H9 (cell line): ENCODE measurements around the gene RORB. TPM values are rescaled to one million over a fixed set of nuclear protein-coding genes. Genes with fewer than 3 reads are reported as not detected.
A peak's percentile ranks its signal among the peaks of the same experiment; 100 is the strongest.

Experiments
- DNase-seq: peaks from one replicate; pipeline ENCODE4 v3.0.0-alpha.2; 2017
- H2AFZ ChIP-seq: one replicate; pipeline ENCODE4 v1.6.1; 2013; ENCODE audit warnings: mild to moderate bottlenecking, low read length, control low read depth, moderate library complexity
- H2AK5ac ChIP-seq: 2 replicates; pipeline ENCODE4 v1.6.1; 2013; ENCODE audit warnings: low read length, control low read depth, mixed read lengths; ENCODE audit not compliant: insufficient read length
- H2BK120ac ChIP-seq: one replicate; pipeline ENCODE4 v1.6.1; 2013; ENCODE audit warnings: low read depth, mild to moderate bottlenecking, low read length, control low read depth, inconsistent platforms; ENCODE audit not compliant: poor library complexity, severe bottlenecking
- H2BK12ac ChIP-seq: 2 replicates; pipeline ENCODE4 v1.6.1; 2013; ENCODE audit warnings: low read length, control low read depth, mixed read lengths, low read depth; ENCODE audit not compliant: insufficient read length
- H2BK15ac ChIP-seq: 2 replicates; pipeline ENCODE4 v1.6.1; 2013; ENCODE audit warnings: low read depth, low read length, control low read depth
- H2BK20ac ChIP-seq: one replicate; pipeline ENCODE4 v1.6.1; 2013; ENCODE audit warnings: low read depth, mild to moderate bottlenecking, low read length, control low read depth, inconsistent platforms; ENCODE audit not compliant: poor library complexity, severe bottlenecking
- H2BK5ac ChIP-seq: 2 replicates; pipeline ENCODE4 v1.6.1; 2013; ENCODE audit warnings: low read length, control low read depth, mixed read lengths; ENCODE audit not compliant: insufficient read length
- H3K14ac ChIP-seq: 2 replicates; pipeline ENCODE4 v1.6.1; 2013; ENCODE audit warnings: low read length, control low read depth; ENCODE audit not compliant: insufficient read depth
- H3K18ac ChIP-seq: 2 replicates; pipeline ENCODE4 v1.6.1; 2013; ENCODE audit warnings: low read depth, mild to moderate bottlenecking, mixed read lengths, low read length, control low read depth; ENCODE audit not compliant: insufficient read length
- H3K23ac ChIP-seq: 2 replicates; pipeline ENCODE4 v1.6.1; 2013; ENCODE audit warnings: low read length, control low read depth, mixed read lengths, low read depth; ENCODE audit not compliant: insufficient read length
- H3K23me2 ChIP-seq: 2 replicates; pipeline ENCODE4 v1.6.1; 2013; ENCODE audit warnings: low read depth, mild to moderate bottlenecking, mixed read lengths, low read length, control low read depth; ENCODE audit not compliant: insufficient read length, poor library complexity, severe bottlenecking
- H3K27ac ChIP-seq: 2 replicates; pipeline ENCODE4 v1.5.1; 2013; ENCODE audit warnings: low read length, control low read depth, mixed read lengths, low read depth; ENCODE audit not compliant: insufficient read length
- H3K27me3 ChIP-seq: 2 replicates; pipeline ENCODE4 v1.6.1; 2013; ENCODE audit warnings: low read length, control low read depth, inconsistent platforms; ENCODE audit not compliant: insufficient read depth
- H3K4ac ChIP-seq: 2 replicates; pipeline ENCODE4 v1.6.1; 2013; ENCODE audit warnings: low read depth, mild to moderate bottlenecking, control low read depth, inconsistent platforms, low read length, moderate library complexity
- H3K4me1 ChIP-seq: 2 replicates; pipeline ENCODE4 v1.6.1; 2013; ENCODE audit warnings: low read length, control low read depth, inconsistent platforms; ENCODE audit not compliant: insufficient read depth
- H3K4me2 ChIP-seq: 2 replicates; pipeline ENCODE4 v1.6.1; 2013; ENCODE audit warnings: low read length, control low read depth, mixed read lengths; ENCODE audit not compliant: insufficient read length, insufficient read depth
- H3K56ac ChIP-seq: 2 replicates; pipeline ENCODE4 v1.6.1; 2013; ENCODE audit warnings: low read depth, mild to moderate bottlenecking, mixed read lengths, low read length, control low read depth; ENCODE audit not compliant: insufficient read length
- H3K79me1 ChIP-seq: 2 replicates; pipeline ENCODE4 v1.6.1; 2013; ENCODE audit warnings: low read depth, mild to moderate bottlenecking, moderate library complexity, low read length, control low read depth, inconsistent platforms; ENCODE audit not compliant: insufficient read depth, poor library complexity, severe bottlenecking
- H3K79me2 ChIP-seq: 2 replicates; pipeline ENCODE4 v1.6.1; 2013; ENCODE audit warnings: low read length, control low read depth, inconsistent platforms; ENCODE audit not compliant: insufficient read depth
- H3K9ac ChIP-seq: 2 replicates; pipeline ENCODE4 v1.6.1; 2013; ENCODE audit warnings: low read length, control low read depth, mixed read lengths; ENCODE audit not compliant: insufficient read length; ENCODE audit errors: extremely low read depth
- H3K9me3 ChIP-seq: one replicate; pipeline ENCODE4 v1.6.1; 2013; ENCODE audit warnings: low read depth, low read length, inconsistent platforms; ENCODE audit not compliant: control insufficient read depth
- H3T11ph ChIP-seq: one replicate; pipeline ENCODE4 v1.6.1; 2013; ENCODE audit warnings: mild to moderate bottlenecking, low read length, control low read depth, inconsistent platforms
- H4K20me1 ChIP-seq: one replicate; pipeline ENCODE4 v1.6.1; 2013; ENCODE audit not compliant: control insufficient read depth, insufficient read length, insufficient read depth
- H4K5ac ChIP-seq: 2 replicates; pipeline ENCODE4 v1.6.1; 2013; ENCODE audit warnings: low read depth, mild to moderate bottlenecking, mixed read lengths, low read length, control low read depth; ENCODE audit not compliant: insufficient read length
- H4K8ac ChIP-seq: replicated peaks from 2 replicates; pipeline ENCODE4 v1.6.1; 2013; ENCODE audit warnings: low read length, control low read depth, mixed read lengths, low read depth; ENCODE audit not compliant: insufficient read length
- H4K91ac ChIP-seq: 2 replicates; pipeline ENCODE4 v1.6.1; 2013; ENCODE audit warnings: low read depth, mild to moderate bottlenecking, moderate library complexity, mixed read lengths, low read length, control low read depth; ENCODE audit not compliant: insufficient read length
- H3K27ac Mint-ChIP-seq, 3 experiments: 2 replicates in 2 of 3; 3 replicates in 1 of 3; pipeline ENCODE4 v1.8.0; 2020 to 2021; ENCODE audit warnings: mixed read lengths in 3 of 3, mild to moderate bottlenecking in 1 of 3, moderate library complexity in 1 of 3
- H3K27me3 Mint-ChIP-seq: 2 replicates; pipeline ENCODE4 v1.8.0; 2021; ENCODE audit warnings: low read depth, mild to moderate bottlenecking, moderate library complexity, mixed read lengths
- H3K36me3 Mint-ChIP-seq, 3 experiments: 2 replicates in 2 of 3; 3 replicates in 1 of 3; pipeline ENCODE4 v1.8.0; 2020 to 2021; ENCODE audit warnings: low read depth in 3 of 3, mixed read lengths in 3 of 3; ENCODE audit not compliant: insufficient read depth in 1 of 3
- H3K4me1 Mint-ChIP-seq, 2 experiments: 2 replicates each; pipeline ENCODE4 v1.8.0; 2020; ENCODE audit warnings: mixed read lengths in 2 of 2
- H3K4me3 Mint-ChIP-seq, 2 experiments: 2 replicates in 1 of 2; 3 replicates in 1 of 2; pipeline ENCODE4 v1.8.0; 2020 to 2021; ENCODE audit warnings: mild to moderate bottlenecking in 2 of 2, mixed read lengths in 2 of 2, moderate library complexity in 1 of 2
- H3K9me3 Mint-ChIP-seq, 2 experiments: 2 replicates in 1 of 2; 3 replicates in 1 of 2; pipeline ENCODE4 v1.8.0; 2020; ENCODE audit warnings: mild to moderate bottlenecking in 2 of 2, mixed read lengths in 2 of 2, moderate library complexity in 1 of 2
- WGBS: extraction: QIAGEN DNeasy Blood & Tissue Kit; methylation state at CpG from one replicate; pipeline ENCODE4 v1.1.7; 2013; ENCODE audit warnings: missing lambda C conversion rate, low lambda C conversion rate, mixed read lengths; ENCODE audit not compliant: insufficient read length; ENCODE audit errors: extremely low coverage; 5-methylcytosine and 5-hydroxymethylcytosine counted together
- total RNA-seq: library from RNA; stranded (reverse); gene quantifications from 2 replicates; pipeline ENCODE4 v1.2.1, GENCODE V29; 2021
- TF ChIP-seq, protein P1 (sequence below): fragments of 200-600 bp; sonication (generic); conservative IDR thresholded peaks from 3 replicates; pipeline ENCODE4 v1.8.0; 2021; ENCODE audit warnings: antibody characterized with exemption, mild to moderate bottlenecking

Gene RORB
- total RNA-seq, 1 experiment from 2014 or later = 0.31 TPM

DNA sequence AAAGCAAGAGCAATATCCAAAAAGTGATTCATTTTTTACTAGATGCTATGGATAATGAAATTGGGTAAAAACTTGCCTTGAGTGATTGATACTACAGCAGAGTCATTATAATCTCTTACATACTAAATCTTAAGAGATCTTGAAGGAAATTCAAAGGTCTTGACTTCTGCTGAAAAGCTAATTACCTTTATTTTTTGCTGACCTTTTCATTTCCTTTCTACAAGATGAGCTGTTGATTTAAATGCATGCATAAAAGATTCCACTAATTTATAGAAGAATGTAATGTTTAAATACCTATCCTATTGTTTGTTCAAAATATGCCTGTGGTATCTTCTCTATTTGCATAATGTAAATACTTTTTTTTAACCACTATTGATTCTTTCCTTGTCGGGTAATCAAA, 27.2 kb downstream of the RORB start:
- no peak overlapping the region for H2BK20ac ChIP-seq
- no peak overlapping the region for H3K56ac ChIP-seq
- H3K79me1 ChIP-seq = no peaks in the 10 kb centered on the region
- H3K79me2 ChIP-seq = no peaks in the 10 kb centered on the region
- no peak overlapping the region for H3K14ac ChIP-seq
- no peak overlapping the region for H3K4ac ChIP-seq
- TF ChIP-seq, protein P1, sequence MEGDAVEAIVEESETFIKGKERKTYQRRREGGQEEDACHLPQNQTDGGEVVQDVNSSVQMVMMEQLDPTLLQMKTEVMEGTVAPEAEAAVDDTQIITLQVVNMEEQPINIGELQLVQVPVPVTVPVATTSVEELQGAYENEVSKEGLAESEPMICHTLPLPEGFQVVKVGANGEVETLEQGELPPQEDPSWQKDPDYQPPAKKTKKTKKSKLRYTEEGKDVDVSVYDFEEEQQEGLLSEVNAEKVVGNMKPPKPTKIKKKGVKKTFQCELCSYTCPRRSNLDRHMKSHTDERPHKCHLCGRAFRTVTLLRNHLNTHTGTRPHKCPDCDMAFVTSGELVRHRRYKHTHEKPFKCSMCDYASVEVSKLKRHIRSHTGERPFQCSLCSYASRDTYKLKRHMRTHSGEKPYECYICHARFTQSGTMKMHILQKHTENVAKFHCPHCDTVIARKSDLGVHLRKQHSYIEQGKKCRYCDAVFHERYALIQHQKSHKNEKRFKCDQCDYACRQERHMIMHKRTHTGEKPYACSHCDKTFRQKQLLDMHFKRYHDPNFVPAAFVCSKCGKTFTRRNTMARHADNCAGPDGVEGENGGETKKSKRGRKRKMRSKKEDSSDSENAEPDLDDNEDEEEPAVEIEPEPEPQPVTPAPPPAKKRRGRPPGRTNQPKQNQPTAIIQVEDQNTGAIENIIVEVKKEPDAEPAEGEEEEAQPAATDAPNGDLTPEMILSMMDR = no peak
- no peak overlapping the region for H2BK12ac ChIP-seq
- no peak overlapping the region for H4K8ac ChIP-seq
- WGBS = no CpG with 5 or more reads among the region's 1 CpG
- no peak overlapping the region for H3K9ac ChIP-seq
- H2BK5ac ChIP-seq = no peak overlapping the region
- peaks cover 3% of the 10 kb centered on the region; the same call in 1 of the 2 replicates for H3K4me1 ChIP-seq
- Mint-ChIP-seq H3K36me3 (no peaks in the 10 kb centered on the region), H3K9me3 (no peaks in the 10 kb centered on the region), H3K4me3 (no peak overlapping the region), H3K27ac (peak overlapping the region; percentile 37 to 88 (median 45); a peak in 5 of 7 replicates), H3K27me3 (no peaks in the 10 kb centered on the region), H3K4me1 (peaks cover 27 to 32% of the 10 kb centered on the region in 2 experiments)
- no peak overlapping the region for H3K23ac ChIP-seq
- no peak for DNase-seq
- H3K27me3 ChIP-seq = no peaks in the 10 kb centered on the region
- no peak overlapping the region for H4K5ac ChIP-seq
- no peak overlapping the region for H3K4me2 ChIP-seq
- no peak overlapping the region for H2BK15ac ChIP-seq
- no peak overlapping the region for H2AFZ ChIP-seq
- no peak overlapping the region for H3K27ac ChIP-seq
- H4K20me1 ChIP-seq = no peaks in the 10 kb centered on the region
- no peaks in the 10 kb centered on the region for H3K9me3 ChIP-seq
- no peak overlapping the region for H4K91ac ChIP-seq
- no peak overlapping the region for H3K18ac ChIP-seq
- H2BK120ac ChIP-seq = no peak overlapping the region
- no peaks in the 10 kb centered on the region for H3K23me2 ChIP-seq
- H2AK5ac ChIP-seq = no peak overlapping the region
- no peak overlapping the region for H3T11ph ChIP-seq
